GM19468 (cell line): Measurements from ENCODE around the gene CAMK4.

Experiments used
- ATAC-seq: cut with Tn5 transposase; IDR thresholded peaks from one replicate; pipeline ENCODE4 v1.9.1; 2021; ENCODE audit warnings: mild to moderate bottlenecking, moderate library complexity, moderate number of reproducible peaks; ENCODE audit not compliant: unreplicated experiment; ENCODE audit errors: extremely low read depth

CAMK4 gene

GRCh38 chr5:111364992-111365391 lies 140.8 kb downstream of the CAMK4 start:
- no peak for ATAC-seq

- ATAC-seq, result no peak
Measured at GRCh38 chr5:111366388-111366787, 142.2 kb downstream of the CAMK4 start.

GRCh38 chr5:111367115-111367514 lies 142.9 kb downstream of the CAMK4 start:
- no peak for ATAC-seq

GRCh38 chr5:111372799-111373198 lies 148.6 kb downstream of the CAMK4 start:
- no peak for ATAC-seq

- ATAC-seq, result no peak
Measured at GRCh38 chr5:111374380-111374779, 150.2 kb downstream of the CAMK4 start.

- no peak for ATAC-seq
Measured at GRCh38 chr5:111375645-111376044, 151.5 kb downstream of the CAMK4 start.

GRCh38 chr5:111377306-111377705 lies 153.1 kb downstream of the CAMK4 start:
- ATAC-seq, result no peak

- ATAC-seq, result no peak
Measured at GRCh38 chr5:111379391-111379816, 155.2 kb downstream of the CAMK4 start.

- no peak for ATAC-seq
Measured at GRCh38 chr5:111383288-111383970, 159.2 kb downstream of the CAMK4 start.

GRCh38 chr5:111384220-111384619 lies 160.0 kb downstream of the CAMK4 start:
- no peak for ATAC-seq

GRCh38 chr5:111385051-111385450 lies 160.9 kb downstream of the CAMK4 start:
- no peak for ATAC-seq

GRCh38 chr5:111385970-111386831 lies 162.0 kb downstream of the CAMK4 start:
- ATAC-seq, result no peak

- ATAC-seq, result no peak
Measured at GRCh38 chr5:111386832-111387162, 162.6 kb downstream of the CAMK4 start.

GRCh38 chr5:111387361-111387760 lies 163.2 kb downstream of the CAMK4 start:
- ATAC-seq, result no peak

GRCh38 chr5:111389390-111390082 lies 165.4 kb downstream of the CAMK4 start:
- ATAC-seq, result no peak

- no peak for ATAC-seq
Measured at GRCh38 chr5:111392181-111392580, 168.0 kb downstream of the CAMK4 start.

- no peak for ATAC-seq
Measured at GRCh38 chr5:111394586-111394985, 170.4 kb downstream of the CAMK4 start.

GRCh38 chr5:111398013-111398412 lies 173.8 kb downstream of the CAMK4 start:
- ATAC-seq, result no peak

GRCh38 chr5:111399113-111399512 lies 174.9 kb downstream of the CAMK4 start:
- ATAC-seq, result no peak

GRCh38 chr5:111401906-111402305 lies 177.7 kb downstream of the CAMK4 start:
- ATAC-seq, result no peak

GRCh38 chr5:111404270-111404769 lies 180.1 kb downstream of the CAMK4 start:
- ATAC-seq, result no peak
